Gastrocnemius medialis (tissue), 4 donors: ENCODE data around the gene SLC35D2. TPM values are rescaled to one million over a fixed set of nuclear protein-coding genes. Genes with fewer than 3 reads are reported as not detected.
"Not testable (repeated sequence)": the region's sequence is repeated elsewhere in the genome, so short reads cannot be mapped to it uniquely, and the experiment has no call there.

ENCODE experiments used
- ATAC-seq, 2 donors: fragments of 150-250 bp; one replicate each; pipeline ENCODE4 v1.9.1; 2016
- DNase-seq, 2 donors: peaks; one replicate each; pipeline ENCODE4 v3.0.0-alpha.2; 2019
- H3K27ac ChIP-seq, 4 donors: fragments of 200-600 bp; sonication (generic); 1 replicate in 1 of 4; 2 replicates in 3 of 4; pipeline ENCODE4 v1.5.1; 2016 to 2018; ENCODE audit warnings: mild to moderate bottlenecking in 2 of 4, moderate library complexity in 1 of 4
- H3K27me3 ChIP-seq, 3 donors: fragments of 200-600 bp; sonication (generic) in 2 of 3; 1 replicate in 1 of 3; 2 replicates in 2 of 3; pipeline versions ENCODE4 v1.5.1 to v1.6.0; 2016 to 2019; ENCODE audit warnings: mild to moderate bottlenecking in 1 of 3, moderate library complexity in 1 of 3
- H3K36me3 ChIP-seq, 2 donors: fragments of 200-600 bp; sonication (generic) in 1 of 2; one replicate each; pipeline ENCODE4 v1.5.1; 2017 to 2018
- H3K4me1 ChIP-seq, 2 donors: fragments of 200-600 bp; sonication (generic) in 1 of 2; one replicate each; pipeline ENCODE4 v1.5.1; 2016 to 2017; ENCODE audit warnings: mild to moderate bottlenecking in 2 of 2
- H3K4me3 ChIP-seq, 4 donors: fragments of 200-600 bp; sonication (generic) in 3 of 4; 1 replicate in 1 of 4; 2 replicates in 3 of 4; pipeline ENCODE4 v1.5.1; 2016 to 2019; ENCODE audit warnings: mild to moderate bottlenecking in 2 of 4
- H3K9me3 ChIP-seq, 3 donors: fragments of 200-600 bp; sonication (generic) in 2 of 3; 1 replicate in 1 of 3; 2 replicates in 2 of 3; pipeline ENCODE4 v1.5.1; 2016 to 2019
- CTCF ChIP-seq, 5 experiments: fragments of 450-650 bp in 3 of 5; fragments of 200-600 bp in 2 of 5; sonication (generic) in 2 of 5; IDR thresholded peaks in 4 of 5; conservative IDR thresholded peaks in 1 of 5; 1 replicate in 4 of 5; 2 replicates in 1 of 5; pipeline ENCODE4 v1.5.1; 2016 to 2019; ENCODE audit warnings: antibody characterized with exemption in 5 of 5, mild to moderate bottlenecking in 3 of 5, moderate library complexity in 3 of 5
- POLR2A ChIP-seq, 2 donors: fragments of 450-650 bp; IDR thresholded peaks; one replicate each; pipeline ENCODE4 v1.6.1; 2017; ENCODE audit warnings: antibody characterized with exemption in 2 of 2, mild to moderate bottlenecking in 2 of 2, moderate library complexity in 2 of 2
- in situ Hi-C, 4 donors: fragments of 200-750 bp; cut with MboI; loops; one replicate each; pipeline versions ENCODE4 v1.15.0 to v1.8.0; 2017; ENCODE audit warnings: low sequenced_read_pairs in 4 of 4
- intact Hi-C: fragments of 100-400 bp; cut with DNase I; formaldehyde crosslinking; loops from one replicate; pipeline ENCODE4 v1.15.1; 2023; ENCODE audit warnings: low total_unique reads
- total RNA-seq, 4 donors: library from RNA; depleted of rRNA; stranded (reverse); fragments of >200 nt; gene quantifications; one replicate each; pipeline versions ENCODE4 v1.1.0 to v1.2.3, GENCODE V29; 2016

The SLC35D2 gene
- total RNA-seq, 4 donors from 2014 or later = 3.0 to 9.0 (median 6.8) TPM

- no peak for ATAC-seq
- no peak for DNase-seq
- Histone ChIP-seq H3K27me3 (no peaks in the 10 kb centered on the region), H3K36me3 (no peaks in the 10 kb centered on the region), H3K4me3 (no peak overlapping the region), H3K27ac (no peak overlapping the region), H3K4me1 (peaks cover 9 to 12% of the 10 kb centered on the region in 2 donors), H3K9me3 (no peaks in the 10 kb centered on the region)
- TF ChIP-seq CTCF (IDR thresholded peaks at IDR 0.05 in 4 of 5, conservative IDR thresholded peaks at IDR 0.05 in 1 of 5) (no peak), POLR2A (IDR thresholded peaks at IDR 0.05) (no peak)
- intact Hi-C loops = no loop called here
- in situ Hi-C loops = no loop called here
These were observed 4.0 kb downstream of the SLC35D2 start for GRCh38 chr9:96379461-96379860.

- Histone ChIP-seq H3K4me1 (peaks cover 6 to 12% of the 10 kb centered on the region in 2 donors), H3K36me3 (no peaks in the 10 kb centered on the region), H3K9me3 (no peaks in the 10 kb centered on the region), H3K4me3 (no peak overlapping the region), H3K27ac (no peak overlapping the region), H3K27me3 (no peaks in the 10 kb centered on the region)
- intact Hi-C loops = no loop called here
- TF ChIP-seq CTCF (IDR thresholded peaks at IDR 0.05 in 4 of 5, conservative IDR thresholded peaks at IDR 0.05 in 1 of 5) = no peak
- no peak for TF ChIP-seq POLR2A (IDR thresholded peaks at IDR 0.05)
- DNase-seq = no peak
- in situ Hi-C loops = no loop called here
- ATAC-seq = no peak
These were observed 5.3 kb downstream of the SLC35D2 start for GRCh38 chr9:96378187-96378586.

GRCh38 chr9:96376891-96377874 is 6.3 kb downstream of the SLC35D2 start:
- ATAC-seq (no peak), DNase-seq (no peak)
- in situ Hi-C loops (no loop called here), intact Hi-C loops (no loop called here)
- Histone ChIP-seq H3K4me3 (no peak overlapping the region), H3K27me3 (no peaks in the 10 kb centered on the region), H3K27ac (no peak overlapping the region), H3K4me1 (peaks cover 4 to 6% of the 10 kb centered on the region in 2 donors), H3K36me3 (no peaks in the 10 kb centered on the region), H3K9me3 (no peaks in the 10 kb centered on the region)
- TF ChIP-seq POLR2A (IDR thresholded peaks at IDR 0.05) (no peak), CTCF (IDR thresholded peaks at IDR 0.05 in 4 of 5, conservative IDR thresholded peaks at IDR 0.05 in 1 of 5) (no peak)

- H3K4me1 ChIP-seq, intact Hi-C loops, DNase-seq, H3K27me3 ChIP-seq, H3K36me3 ChIP-seq, ATAC-seq, H3K27ac ChIP-seq, H3K4me3 ChIP-seq, in situ Hi-C loops, H3K9me3 ChIP-seq: not testable (repeated sequence)
These were observed 8.0 kb downstream of the SLC35D2 start for GRCh38 chr9:96375507-96375906.

GRCh38 chr9:96367943-96368342 is 15.6 kb downstream of the SLC35D2 start:
- H3K4me3 ChIP-seq = no peak overlapping the region
- H3K9me3 ChIP-seq = no peaks in the 10 kb centered on the region
- TF ChIP-seq POLR2A (IDR thresholded peaks at IDR 0.05) (no peak), CTCF (IDR thresholded peaks at IDR 0.05 in 4 of 5, conservative IDR thresholded peaks at IDR 0.05 in 1 of 5) (no peak)
- H3K27me3 ChIP-seq = no peaks in the 10 kb centered on the region
- H3K36me3 ChIP-seq = peaks cover 0 to 5% of the 10 kb centered on the region in 2 donors
- no peak for ATAC-seq
- no peaks in the 10 kb centered on the region for H3K4me1 ChIP-seq
- no peak overlapping the region for H3K27ac ChIP-seq
- intact Hi-C loops = no loop called here
- in situ Hi-C loops = no loop called here
- DNase-seq = no peak
